Epidermal melanocyte (primary cell): ENCODE results near the gene FSTL4.

Experiments
- DNase-seq: peaks from one replicate; pipeline ENCODE4 v3.0.0; 2011; ENCODE audit warnings: low spot score; ENCODE audit not compliant: insufficient read length

FSTL4 gene

DNA sequence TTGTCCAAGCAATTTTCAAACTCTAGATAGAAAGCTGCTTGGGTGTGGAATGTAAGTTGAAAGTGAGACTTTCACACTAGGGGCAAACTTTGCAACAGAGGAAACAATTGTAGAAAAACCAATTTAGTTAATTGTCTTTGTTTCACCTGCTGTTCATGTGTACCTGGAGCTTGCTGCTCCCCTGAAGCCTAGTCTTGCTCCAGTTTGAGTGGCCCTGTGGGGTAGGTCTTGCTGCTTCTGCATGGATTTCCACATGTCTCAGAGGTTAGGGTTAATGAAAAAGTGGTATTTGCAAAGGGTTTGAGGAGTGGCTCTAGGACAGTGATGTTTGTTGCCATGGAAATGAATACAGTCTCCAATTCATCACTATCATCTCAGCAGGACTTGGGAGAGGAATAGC lies 182.2 kb downstream of the FSTL4 start:
- DNase-seq, result no peak

- no peak for DNase-seq
These were observed 183.3 kb downstream of the FSTL4 start for GRCh38 chr5:133429046-133429445.

DNA sequence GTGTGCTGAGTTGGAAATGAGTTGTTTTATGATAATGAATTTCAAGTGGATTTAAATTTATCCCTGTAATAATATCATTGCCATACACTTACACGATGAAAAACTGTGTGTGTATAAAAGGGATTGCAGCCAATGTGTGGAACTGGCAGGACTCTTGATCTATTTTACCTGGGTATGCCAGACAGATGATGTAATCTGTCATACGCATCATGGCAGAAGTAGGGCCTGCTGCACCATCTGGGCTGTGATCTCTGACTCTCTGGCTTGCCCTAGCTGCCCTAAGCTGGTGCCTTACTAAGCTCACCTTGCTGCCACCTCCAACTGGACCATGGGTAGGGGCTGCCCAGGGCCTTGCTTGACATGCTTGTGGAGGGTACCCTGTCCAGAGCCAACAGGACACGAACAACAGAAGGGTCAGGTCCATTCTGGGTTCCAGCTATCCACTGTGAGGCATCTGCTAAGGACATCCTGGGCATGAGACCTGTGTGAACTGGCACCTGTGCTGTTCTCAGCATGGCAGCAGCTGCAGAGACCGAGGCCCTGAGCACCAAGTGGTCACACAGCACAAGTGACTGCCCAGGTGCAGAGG lies 184.2 kb downstream of the FSTL4 start:
- DNase-seq, result no peak

- DNase-seq, result no peak
These were observed 185.1 kb downstream of the FSTL4 start for GRCh38 chr5:133427121-133427777.

DNA sequence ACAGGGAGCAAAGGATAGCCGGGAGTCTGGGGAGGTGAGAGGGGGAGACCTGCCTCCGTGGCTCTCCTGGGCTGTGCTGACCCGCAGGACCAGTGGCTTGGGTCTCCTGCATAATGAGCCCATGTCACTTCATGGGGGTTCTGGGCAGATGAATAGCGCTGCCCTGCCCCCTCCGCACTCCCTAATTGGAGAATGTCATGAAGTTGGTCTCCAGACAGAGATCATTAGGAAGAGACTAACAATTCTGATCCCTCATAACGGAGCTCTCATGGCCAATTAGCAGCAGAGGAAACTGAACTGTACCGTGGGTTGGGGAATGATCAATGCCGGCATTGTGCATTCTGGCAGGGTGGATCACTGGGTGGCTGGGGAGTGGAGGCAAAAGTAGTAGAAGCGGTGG lies 186.1 kb downstream of the FSTL4 start:
- peak; percentile 52 for DNase-seq

- no peak for DNase-seq
These were observed 186.6 kb downstream of the FSTL4 start for GRCh38 chr5:133425764-133426163.

DNA sequence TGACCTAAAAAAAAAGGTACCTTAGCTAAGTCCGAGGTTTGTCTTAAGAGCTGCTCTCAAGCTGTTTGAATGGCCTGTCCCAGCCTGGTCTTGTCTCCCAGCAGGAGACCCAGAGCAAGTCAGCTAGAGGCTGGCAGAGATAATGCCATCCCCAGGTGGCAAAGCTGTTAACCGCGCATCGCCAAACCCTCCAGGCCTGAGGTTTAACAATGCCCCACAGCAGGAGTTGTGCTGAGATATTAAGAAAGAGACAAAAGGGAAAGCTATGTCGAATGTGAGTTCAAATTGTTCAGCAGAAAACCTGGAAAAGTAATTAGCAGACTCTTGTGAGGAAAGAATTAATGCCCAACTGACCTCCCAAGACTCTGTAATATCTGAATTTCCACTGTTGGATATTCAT lies 187.1 kb downstream of the FSTL4 start:
- no peak for DNase-seq

DNA sequence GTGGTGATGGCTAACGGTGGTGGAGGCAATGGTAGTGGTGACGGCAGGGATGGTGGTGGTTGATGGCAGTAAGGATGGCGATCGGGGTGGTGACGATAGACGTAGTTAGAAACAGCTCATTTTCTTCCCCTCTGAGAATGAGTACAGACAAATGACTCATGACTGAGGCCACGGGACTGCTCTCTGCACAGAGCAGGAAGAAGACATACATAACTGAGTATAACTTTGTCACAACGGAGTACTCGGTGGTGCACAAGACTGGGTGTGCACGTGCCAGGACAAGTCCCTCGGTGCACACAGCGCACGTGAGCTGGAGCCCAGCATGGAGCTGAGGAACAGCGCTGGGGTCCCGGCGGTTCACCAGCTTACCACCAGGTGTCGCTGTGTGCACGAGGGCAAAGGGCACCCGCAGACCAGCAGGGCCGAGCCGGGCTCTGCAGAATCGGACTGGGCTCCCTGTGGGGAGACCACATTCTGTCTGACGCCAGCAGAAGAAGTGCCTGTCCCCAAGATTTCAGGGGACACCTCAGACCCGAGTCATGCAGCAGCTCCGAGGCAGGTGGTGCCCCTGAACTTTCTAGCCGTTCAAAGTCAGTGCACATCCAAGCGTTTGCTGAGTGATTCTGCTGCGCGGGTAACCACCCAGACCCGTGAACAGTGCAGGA lies 188.6 kb downstream of the FSTL4 start:
- no peak for DNase-seq

DNA sequence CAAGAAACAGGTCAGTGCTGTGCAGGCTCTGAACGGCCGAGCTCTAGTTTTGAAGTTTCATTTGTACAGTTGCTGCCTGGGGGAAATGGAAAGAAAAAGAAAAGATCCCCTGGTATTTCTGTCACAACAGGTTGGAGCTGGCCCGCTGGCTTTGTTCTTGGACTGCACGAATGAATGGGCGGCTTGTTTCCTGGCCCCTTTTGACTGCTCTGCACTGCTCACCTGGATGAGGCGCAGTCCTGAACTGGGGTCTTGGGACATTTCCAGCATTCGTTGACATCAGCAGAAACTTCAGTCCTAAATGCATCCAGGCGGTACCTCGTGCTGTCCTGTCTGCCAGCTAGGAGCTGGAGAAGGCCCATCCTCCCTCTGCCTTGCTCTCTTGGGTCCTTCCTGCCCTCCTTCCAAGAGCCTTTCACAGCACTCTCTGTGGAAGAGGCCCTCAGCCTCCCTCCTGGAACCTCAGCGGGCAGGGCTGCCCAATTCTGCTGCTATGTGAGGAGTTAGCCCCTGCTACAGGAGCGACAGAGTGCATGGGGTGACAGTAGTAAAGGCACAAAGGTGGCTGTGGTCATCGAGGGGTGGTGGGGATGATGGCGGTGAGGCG lies 189.2 kb downstream of the FSTL4 start:
- DNase-seq, result no peak

DNA sequence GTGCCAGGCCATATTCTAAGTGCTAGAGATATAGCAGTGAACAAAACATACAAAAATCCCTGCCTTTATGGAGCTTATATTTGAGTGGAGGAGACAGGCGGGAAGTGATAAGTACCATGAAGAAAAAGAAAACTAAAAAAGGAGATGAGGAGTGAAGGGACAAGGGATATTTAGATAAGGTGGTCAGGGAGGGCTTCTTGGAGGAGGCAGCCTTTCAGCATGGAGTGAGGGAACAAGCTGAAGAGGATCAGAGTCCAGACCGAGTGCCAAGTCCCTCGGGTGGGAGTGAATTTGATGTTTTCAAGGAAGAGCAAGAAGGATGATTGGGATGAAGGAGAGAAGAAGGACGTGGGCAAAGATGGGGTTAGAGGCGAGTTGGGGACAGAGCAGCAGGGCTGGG lies 190.5 kb downstream of the FSTL4 start:
- no peak for DNase-seq

- no peak for DNase-seq
These were observed 190.9 kb downstream of the FSTL4 start for GRCh38 chr5:133421394-133421793.

GRCh38 chr5:133420440-133421301 lies 191.7 kb downstream of the FSTL4 start:
- no peak for DNase-seq

DNA sequence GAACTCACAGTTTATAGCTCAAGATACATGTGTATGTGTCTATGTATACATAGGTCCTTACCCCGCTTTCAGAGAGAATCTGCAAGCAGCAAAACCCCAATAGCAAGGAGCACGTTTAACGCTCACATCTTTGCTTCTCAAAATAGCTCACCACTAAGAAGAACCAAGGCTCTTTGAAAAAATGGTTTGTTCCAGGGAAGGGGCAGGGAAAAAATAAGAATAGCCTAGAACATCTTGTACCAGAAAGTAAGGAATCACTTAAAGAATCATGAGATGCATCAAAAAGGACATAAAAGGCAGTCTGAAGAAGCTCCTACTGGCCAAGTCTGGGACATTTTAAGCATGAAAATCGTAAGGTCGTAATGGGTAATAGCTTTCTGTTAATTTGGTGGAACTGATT lies 196.4 kb downstream of the FSTL4 start:
- no peak for DNase-seq

- DNase-seq, result no peak
These were observed 196.8 kb downstream of the FSTL4 start for GRCh38 chr5:133415506-133415905.

GRCh38 chr5:133412661-133413060 lies 199.7 kb downstream of the FSTL4 start:
- no peak for DNase-seq

GRCh38 chr5:133410335-133410828 lies 202.0 kb downstream of the FSTL4 start:
- DNase-seq, result no peak

GRCh38 chr5:133409210-133409674 lies 203.1 kb downstream of the FSTL4 start:
- DNase-seq, result no peak

- no peak for DNase-seq
These were observed 204.0 kb downstream of the FSTL4 start for GRCh38 chr5:133408322-133408721.

DNA sequence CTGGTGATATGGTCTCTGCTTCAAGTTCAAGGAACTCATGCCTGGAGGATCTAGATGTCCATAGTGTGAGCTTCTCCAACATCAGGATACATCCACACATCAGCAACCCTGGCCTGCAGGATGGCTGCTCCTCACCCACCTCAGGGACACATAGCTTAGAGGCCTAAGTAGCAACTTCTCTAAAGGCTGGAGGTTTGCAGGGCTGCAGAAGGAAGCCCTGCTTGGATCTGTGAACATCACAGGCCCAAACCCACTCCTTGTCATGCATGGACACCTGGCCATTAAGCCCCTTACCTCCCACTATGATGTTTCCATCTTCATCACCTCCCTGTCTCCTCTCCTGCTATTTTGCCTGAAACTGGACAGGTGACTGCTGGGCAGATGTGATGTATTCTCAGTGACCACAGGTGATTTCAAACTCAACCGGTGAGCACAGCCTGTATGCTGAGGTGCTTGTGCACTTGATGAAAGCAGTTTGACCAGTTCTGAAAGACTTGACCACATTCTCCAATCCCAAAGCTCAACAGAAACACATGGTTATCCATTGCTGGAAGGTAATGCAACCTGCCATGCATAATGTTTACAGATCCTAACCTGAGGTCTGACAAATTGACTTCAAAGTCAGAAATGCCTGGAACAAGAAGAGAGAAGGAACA lies 205.2 kb downstream of the FSTL4 start:
- DNase-seq, result no peak

- DNase-seq, result no peak
These were observed 205.9 kb downstream of the FSTL4 start for GRCh38 chr5:133406208-133406976.
